ENCODE measurements around the gene ZSCAN26.

- TF ChIP-seq MAX (IDR thresholded peaks at IDR 0.05) (no peak), EGR1 (IDR thresholded peaks at IDR 0.05) (no peak), ZBTB7A (IDR thresholded peaks at IDR 0.05; ENCODE audit: low read depth) (no peak), EP300 (IDR thresholded peaks at IDR 0.05; ENCODE audit: borderline replicate concordance) (no peak), REST (IDR thresholded peaks at IDR 0.05; ENCODE audit: low read depth) (no peak)
These were observed 3.0 kb upstream of the ZSCAN26 start for GRCh38 chr6:28263922-28264321.

Data from Ishikawa (cell line).